Activated CD4-positive, CD25-positive, alpha-beta regulatory T cell (primary cell): ENCODE measurements around the gene MREG.

Experiments
- DNase-seq, 4 experiments: peaks; one replicate each; lab custom pipeline; 2025; lab: John Stamatoyannopoulos, UW

MREG gene

DNA sequence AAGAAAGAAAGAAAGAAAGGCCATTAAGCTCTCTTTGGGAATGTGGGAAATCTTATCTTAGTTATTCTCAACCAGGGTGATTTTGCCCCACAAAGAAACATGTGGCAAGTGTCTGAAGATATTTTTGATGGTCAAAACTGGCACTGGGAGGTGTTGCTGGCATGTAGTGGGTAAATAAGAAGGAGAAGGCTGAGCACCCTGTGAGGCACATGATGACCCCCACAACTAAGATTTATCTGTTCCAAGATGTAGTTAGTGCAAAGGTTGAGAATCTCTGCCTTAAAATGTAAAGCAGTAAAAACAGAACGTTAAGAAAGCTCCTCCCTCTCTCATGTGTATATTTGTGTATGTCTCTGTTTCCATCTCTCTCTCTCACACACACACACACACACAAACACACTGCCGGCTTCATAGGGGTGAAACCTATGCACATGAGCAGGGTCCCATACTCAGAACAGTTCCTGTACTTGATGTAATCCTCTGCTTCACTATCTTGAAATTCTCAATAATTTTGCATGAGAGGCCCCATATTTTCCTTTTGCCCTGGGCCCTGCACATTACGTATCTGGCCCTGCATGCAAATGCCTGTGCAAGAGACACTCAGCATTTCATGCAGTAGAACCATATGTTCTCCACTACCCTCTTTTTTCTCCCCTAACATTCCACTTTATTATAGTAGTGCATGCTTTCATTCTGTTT, 94.3 kb downstream of the MREG start:
- no peak for DNase-seq

DNA sequence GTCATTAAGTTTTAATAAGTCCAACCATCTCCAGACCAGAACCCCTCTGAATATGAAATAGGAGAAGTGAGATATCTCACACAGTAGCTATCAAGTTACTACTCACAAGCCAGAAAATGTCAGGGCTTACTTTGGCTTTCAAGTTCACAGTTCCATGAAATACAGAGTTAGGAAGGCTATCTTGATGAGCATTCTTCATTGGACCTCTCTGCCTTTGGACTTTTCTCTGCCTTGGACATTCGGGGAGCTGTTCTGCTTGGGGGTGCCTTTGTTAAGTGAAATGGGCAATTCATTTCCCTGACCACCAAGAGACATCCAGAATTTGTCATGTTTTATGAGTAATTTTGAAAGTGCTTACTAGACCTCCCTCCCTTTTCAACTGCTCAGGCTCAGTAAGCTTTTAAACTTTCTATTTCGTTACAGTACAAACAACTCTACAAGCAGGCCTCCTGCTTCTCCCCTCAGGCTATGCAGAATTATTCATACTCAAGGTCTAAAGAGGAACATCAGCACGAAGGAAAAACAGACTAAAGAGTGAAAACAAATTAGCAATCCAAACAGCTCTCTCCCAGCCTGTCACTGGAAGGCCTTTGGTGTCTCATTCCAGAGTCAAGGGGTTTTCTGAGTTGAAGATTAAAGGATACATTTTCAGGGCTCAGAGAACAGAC, 95.3 kb downstream of the MREG start:
- no peak for DNase-seq

DNA sequence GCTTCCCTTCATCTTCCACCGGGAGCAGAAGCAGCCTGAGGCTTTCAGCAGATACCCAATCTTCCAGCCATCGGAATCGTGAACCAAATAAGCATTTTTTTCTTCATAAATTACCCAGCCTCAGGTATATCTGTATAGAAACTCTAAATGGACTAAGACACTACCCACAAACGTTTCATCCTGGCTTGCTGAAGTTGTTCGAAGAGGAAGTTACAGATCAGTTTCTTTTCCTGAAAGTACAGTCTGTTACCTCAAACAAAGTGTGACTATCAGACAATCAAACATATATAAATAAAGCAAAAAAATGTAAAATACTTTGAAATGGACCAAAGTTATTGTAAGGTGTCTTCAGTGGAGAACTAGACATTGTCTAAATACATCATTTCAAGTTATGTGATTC, 97.9 kb downstream of the MREG start:
- DNase-seq: no peak

DNA sequence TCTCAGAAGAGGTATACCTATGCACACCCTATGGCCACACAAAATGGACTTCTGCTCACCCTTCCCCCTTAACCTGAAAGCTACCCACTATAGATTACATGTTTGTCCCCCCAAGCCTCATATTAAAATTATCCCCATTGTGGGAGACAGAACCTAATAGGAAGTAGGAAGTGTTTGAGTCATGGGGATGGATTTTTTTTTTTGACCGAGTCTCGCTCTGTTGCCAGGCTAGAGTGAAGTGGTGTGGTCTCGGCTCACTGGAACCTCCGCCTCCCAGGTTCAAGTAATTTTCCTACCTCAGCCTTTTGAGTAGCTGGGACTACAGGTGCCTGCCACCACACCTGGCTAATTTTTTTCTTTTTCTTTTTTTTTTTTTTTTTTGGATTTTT, 98.6 kb downstream of the MREG start:
- no peak for DNase-seq

DNA sequence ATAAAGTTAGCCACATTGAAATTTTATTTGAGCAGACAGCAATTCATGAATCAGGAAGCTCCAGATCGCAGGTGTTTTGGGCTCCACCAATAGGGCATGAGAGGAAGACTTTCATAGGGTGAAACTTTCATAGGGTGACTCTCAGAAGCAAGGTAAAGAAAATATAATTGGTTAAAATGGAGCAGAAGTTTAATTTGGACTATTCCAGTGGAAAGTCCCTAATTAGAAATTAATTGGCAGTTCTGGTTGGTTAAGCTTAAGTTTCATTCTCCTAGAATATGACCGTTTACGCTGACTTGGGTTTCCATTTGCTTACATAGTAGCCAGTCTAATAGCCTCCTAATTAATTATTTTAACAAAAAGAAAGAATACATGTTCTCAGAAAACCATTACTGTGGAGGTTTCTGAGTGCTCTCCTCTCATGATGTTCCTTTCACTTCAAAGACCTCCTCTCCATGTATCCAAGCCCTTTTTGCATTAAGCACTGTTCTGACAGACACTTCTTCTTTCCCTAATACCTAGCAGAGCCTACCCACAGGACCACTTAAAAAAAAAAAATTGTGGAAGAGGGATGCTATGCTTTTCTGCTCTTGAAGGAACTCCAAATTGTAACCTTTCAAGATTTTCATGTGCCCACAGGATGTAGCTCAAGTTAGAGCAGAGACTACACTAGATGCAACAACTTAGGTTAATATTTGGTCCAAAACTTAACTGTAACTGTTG, 99.1 kb downstream of the MREG start:
- no peak for DNase-seq

DNA sequence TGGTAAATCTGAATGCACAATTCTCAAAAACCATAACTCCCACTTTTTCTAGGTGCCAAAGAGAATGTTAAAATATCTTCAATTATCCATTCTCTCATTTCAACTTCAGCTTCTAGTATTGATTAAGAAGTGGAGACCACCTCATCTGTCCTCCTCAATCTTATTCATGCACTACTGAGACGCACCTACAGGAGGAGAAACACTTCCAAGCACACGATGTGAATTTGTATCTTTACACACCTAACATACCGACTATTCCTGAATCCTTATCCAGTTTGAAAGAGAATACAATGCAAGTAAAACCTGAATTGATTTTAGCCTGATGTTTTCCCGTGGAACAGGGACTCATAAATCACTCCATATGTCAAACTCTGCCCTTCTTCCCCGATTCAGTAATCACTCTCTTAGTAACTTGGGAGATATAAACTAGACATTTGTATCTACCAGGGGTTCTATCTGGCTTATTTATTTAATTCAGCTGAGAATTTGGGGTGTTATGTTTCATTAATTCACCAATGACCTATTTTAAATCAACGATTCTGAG, 101.0 kb downstream of the MREG start:
- no peak for DNase-seq

DNA sequence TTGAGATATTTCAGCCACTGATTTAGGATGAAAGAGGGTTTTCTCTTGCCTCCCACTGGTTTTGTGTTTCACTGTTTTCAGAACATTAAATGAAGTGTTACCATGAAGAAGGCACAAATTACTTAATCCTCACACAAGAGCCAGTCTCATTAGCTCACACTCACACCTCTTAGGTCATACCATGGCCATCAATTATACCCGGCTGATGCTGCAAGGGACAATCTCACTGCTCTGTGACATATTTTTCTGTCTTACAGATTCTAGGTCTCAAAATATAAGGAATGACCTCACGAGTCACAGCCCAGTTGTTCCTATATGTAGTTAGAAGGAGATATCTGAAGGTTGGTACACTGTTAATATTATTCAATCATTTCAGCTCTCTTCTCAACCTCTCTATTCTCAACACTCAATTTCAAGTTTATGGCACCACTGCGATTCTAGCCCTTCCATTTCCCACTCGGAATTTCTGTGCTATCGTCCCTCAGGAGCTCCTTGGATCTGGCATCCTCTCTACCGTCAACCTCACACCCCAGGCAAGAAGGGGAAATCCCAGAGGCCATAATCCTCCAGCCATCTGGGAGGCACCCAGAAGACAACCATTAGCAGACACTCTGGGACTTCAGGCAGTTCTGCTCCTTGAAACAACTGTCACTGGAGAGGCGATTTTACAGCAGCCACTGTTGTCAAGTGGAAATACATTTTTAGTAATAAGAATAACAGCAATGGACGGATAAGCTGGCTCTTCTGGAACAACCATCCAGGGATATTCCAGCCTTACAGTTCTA, 101.9 kb downstream of the MREG start:
- no peak for DNase-seq

DNA sequence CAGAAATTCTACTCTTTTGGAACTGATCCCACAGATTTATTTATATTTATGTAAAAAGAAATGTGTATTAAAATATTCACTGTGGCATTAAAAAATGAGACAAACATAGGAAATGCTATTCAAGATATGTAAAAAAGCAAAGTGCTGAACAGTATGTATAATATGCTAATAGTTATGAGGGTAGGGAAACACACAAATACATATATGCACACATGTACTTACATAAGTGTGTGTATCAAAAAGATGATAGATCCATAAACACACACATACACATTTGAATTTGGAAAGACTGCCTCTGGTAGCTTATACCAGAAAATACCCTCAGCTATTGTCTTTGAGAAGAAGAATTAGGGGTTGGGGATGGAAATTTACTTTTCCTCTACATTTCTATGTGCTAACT, 103.2 kb downstream of the MREG start:
- no peak for DNase-seq

DNA sequence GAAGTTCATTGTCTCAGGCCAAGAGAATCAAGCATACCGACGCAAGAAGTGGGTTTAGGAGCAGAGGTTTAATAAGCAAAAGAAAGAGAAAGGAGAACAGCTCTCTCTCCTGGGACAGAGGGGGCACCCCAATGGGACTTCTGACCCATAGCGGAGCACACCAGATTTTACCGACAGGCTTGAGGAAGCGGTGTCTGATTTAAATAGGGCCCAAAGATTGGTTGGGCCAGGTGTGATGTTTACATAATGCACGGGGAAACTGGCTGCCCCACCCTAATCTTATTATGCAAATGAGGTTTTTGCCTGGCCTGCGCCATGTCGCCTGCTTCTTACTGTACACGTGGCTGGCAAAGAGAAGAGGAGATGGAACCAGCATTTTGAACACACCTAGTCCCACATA, 106.2 kb downstream of the MREG start:
- no peak for DNase-seq

DNA sequence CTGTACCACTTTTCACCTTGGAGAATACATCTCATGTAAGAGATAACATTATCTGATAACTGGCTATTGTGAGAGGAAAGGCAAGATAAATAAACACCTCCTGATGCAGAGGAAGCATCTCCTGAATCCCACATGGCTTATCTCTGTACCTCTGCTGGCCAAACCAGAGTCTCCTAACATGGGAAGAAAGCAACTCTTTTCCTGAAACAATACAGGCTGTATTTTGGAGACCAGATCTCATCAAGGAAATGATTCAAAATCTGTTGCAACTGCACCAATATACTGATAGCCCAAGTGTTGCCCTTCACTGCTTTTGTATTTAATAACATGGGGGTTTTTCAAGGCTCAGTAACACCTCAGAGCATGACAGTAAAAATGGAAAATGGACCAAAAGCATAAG, 106.9 kb downstream of the MREG start:
- DNase-seq: no peak

DNA sequence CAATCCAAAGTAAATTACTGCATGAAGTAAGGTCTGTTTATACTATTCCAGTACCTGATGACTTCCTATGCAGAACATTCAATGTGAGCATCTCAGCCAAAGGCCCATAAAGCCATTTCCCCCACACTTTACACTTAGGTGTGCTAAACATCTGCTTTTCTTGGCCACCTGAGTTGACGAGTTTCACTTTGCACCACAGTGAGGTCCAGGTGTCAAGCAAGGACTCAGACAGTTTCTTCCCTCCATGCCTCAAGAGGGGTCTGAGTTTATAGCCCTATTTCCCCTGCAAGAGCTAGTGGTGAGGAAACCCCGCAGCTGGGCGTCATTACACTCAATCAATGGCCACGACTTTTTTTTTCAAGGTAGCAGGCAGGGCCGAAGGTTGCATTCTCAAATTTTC, 107.7 kb downstream of the MREG start:
- DNase-seq: no peak

DNA sequence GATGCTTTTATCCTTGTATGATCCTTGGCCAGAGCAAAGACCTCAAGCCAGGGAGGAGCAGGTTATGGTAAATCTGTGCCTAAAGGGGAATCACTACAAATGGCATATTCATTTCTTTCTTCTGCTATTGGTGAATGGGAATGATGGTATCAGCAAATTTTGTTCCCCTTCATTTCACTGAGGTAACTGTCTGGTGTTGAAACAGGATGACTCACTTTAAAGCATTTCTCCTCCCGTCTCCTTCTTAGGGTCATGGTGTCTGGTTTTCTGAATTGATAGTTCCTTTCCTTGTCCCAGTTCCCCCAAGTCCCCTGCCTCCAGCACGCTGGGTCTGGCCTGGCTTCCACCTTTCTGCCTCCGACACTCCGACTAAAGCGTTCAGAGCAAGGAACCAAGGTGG, 109.2 kb downstream of the MREG start:
- DNase-seq: no peak

DNA sequence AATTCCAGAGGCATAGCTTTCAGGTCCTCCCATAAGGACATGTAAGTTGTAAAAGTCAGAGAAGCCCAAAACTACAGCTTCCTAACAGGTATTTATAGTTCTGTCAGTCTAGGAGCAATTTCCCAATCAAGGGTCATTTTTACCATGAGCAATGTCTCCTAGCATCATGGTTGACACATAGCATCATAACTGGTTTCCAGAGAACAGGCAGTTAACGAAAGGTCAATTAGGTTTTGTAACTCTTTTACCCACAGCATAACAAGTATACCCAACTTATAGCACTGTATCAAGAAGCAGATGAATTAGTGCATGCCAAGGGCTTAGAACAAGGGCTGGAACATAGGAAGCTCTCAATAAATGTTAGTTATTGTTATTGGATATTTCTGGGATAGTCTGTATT, 110.1 kb downstream of the MREG start:
- no peak for DNase-seq

DNA sequence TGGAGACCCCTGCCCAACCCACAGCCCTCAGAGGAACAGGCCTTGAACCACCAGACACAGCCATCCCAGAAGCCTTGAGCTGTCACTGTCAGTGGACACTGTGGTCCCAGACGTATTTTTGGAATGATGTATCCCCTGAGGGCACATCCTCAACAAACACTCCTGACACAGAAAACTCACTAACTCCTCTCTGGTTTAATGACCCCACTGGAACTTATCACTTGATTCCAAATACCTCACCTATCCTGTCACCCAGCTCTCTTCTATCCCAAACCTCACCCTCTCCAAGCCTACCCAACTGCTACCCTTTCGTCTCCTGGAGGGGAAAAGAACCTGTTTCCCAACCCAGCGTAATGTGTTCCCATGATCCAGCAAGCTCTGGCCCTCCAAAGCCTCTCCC, 111.6 kb downstream of the MREG start:
- DNase-seq: no peak

DNA sequence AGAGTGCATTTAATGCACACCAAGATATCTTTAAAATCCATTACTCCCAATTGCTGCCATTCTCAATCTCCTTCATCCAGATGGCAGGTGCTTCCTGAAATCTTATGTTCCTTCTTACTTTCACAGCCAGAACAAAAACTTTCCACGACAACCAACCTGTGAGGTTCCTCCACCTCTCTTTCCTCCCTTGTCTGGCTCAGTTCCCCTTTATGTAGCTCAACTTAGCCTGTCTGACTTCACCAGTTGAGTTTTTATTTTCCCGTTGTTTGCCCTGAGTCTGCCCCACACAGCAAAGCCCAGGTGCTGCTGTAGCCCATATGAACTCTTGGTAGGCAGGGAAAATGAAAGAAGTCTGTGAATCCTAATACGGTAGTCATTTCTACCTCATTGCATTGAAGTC, 112.5 kb downstream of the MREG start:
- no peak for DNase-seq

DNA sequence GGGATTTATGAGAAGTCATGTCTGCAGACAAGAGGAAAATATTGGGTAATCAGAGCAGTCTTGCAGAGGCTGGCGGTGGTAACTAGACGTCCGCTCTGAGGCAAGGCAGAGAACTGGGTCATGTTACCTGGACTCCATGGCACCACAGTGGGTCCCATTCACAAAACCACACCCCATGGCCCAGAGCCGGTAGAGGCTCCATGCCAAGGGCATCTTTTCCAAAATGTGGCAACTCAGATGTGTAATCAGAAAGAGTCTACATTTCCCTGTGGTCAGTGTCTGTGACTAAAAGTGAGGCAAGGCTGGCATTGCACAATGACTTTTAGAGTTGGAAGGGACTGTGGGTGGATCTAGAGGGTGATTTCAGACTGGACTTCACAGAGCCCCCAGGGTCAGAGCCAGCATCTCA, 113.1 kb downstream of the MREG start:
- DNase-seq: no peak

DNA sequence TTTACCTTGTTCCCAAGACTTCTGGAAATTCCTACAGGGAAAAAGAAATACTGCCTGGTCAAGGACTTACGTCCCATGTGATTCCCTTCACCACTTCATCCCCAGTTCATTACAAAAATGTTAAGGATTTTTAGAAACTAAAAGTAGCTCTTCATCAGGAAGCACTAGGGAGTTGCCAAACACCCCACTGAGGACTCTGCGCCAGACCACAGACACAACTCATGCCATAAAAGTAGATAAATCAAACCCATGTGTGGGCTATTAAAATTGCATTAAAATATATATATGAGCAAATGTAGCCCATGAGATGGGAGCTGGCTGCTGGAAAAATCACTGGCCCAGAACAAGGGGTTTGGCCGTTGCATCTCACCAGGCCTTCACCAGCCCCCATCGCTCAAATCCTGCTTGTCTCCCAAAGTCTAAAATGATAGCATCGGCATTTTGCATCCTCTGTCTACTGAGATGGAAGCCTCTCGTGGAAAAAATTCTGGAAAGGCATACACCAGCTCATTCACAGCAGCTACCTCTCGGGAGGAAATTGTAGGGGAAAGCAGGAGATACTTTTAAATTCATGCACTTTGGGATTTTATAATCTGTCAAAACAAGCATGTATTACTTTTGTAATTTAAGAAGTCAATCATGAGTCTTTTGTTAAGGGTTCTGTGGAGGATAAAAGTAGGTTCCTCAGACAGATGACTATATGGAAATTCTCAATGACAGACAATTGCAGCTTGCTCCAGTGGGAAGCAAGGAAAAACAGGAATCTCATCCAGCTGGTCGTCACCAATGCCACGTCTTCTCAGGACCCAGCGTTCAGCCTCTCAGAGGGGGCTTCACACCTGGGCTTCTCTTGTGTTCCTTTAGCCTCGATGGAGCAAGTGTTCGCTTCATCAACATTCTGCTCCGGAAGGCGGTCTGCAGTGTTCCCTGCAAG, 113.9 kb downstream of the MREG start:
- DNase-seq: no peak

DNA sequence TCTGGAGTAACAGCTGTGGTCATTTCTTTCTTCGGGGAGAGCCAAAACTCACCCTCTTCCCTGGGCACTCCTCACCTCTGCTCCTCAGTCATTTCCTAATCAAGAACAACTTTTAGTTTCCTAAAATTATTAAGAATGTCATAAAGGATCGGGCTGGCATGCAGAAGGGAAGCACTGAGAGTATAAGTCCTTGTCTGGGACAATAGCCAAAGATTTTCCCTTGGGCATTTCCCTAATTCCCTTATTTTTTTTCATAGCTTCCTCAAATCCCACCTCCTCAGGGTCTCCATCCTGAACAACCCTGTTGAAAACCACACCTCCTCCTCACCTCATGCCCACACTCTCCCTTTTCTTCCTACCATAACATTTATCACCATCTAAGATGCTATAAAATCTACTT, 115.0 kb downstream of the MREG start:
- no peak for DNase-seq

DNA sequence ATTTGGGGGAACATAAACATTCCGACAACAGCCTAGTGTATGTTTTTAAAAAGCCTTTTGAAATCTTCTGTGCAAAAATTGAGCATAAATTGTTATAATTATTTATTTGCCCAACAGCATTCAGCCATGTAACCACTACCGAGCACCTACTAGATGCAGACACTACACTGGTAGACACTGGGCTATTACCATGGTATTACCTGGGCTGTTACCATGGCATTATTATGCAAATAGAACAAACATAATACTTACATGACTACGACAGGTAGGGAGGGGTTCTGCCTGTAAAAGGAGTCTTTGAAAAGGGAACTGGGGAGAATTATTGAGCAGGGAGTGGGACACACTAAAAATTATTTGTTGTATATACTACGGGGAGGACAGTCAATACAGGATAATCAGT, 116.4 kb downstream of the MREG start:
- DNase-seq: no peak

DNA sequence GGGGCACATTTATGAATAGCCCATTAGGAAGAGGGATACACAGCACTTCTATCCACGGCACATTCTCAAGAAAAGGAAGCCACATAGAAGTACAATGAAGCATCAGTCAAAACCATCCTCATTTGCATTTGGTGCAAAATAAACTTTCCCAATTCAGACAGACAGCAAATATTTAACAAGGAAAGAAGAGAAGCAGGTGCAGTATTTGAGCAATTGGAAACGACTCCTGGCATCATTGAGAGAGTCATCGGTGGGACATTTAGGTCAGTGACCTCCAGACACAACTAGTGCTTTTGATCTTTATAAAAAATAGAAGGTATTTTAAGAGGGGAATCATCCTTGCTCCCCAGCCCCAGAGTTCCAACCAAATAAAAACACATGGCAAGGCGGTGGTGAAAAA, 118.0 kb downstream of the MREG start:
- DNase-seq: no peak
